ENCODE results near the gene SLC35F4. TPM values are rescaled to one million over a fixed set of nuclear protein-coding genes. Genes with fewer than 3 reads are reported as not detected.
A peak's percentile ranks its signal among the peaks of the same experiment; 100 is the strongest.

SLC35F4 gene
- total and polyA plus RNA-seq, 2 of the 8 experiments (the other 6 are each of a cell fraction or from before 2014, with no cell fraction given): not detected

GRCh38 chr14:57875985-57876384 lies 10.1 kb upstream of the SLC35F4 start:
- Histone ChIP-seq H2BK5ac (ENCODE audit: low read depth, low read length) (no peak overlapping the region), H3K4ac (replicated peaks; ENCODE audit: insufficient read length, low read depth, low read length) (no peak overlapping the region), H3K23me2 (ENCODE audit: low read depth, low read length) (no peaks in the 10 kb centered on the region; the same call in 1 of the 2 replicates), H3K23ac (ENCODE audit: insufficient read length) (no peak overlapping the region), H3K4me2 (ENCODE audit: insufficient read depth in 1 of 2, low read depth in 2 of 2, low read length in 2 of 2) (no peak overlapping the region), H3K9ac (replicated peaks in 1 of 4; ENCODE audit: extremely low read depth in 1 of 4, low read depth in 3 of 4, low read length in 3 of 4) (no peak overlapping the region), H4K8ac (ENCODE audit: extremely low read depth, insufficient read depth, low read length) (no peak overlapping the region), H2BK120ac (replicated peaks; ENCODE audit: low read depth, low read length) (no peak overlapping the region), H3K14ac (ENCODE audit: insufficient read length) (no peak overlapping the region), H4K5ac (ENCODE audit: insufficient read length, low read depth, low read length) (no peak overlapping the region), H2BK12ac (ENCODE audit: low read depth, low read length) (no peak overlapping the region), H2BK20ac (ENCODE audit: low read length) (no peak overlapping the region), H3K4me3 (ENCODE audit: extremely low read depth in 1 of 4, insufficient read depth in 2 of 4, low read depth in 3 of 4, low read length in 4 of 4) (no peak overlapping the region), H3K27ac (ENCODE audit: low read depth, low read length) (no peak overlapping the region), H2AFZ (ENCODE audit: low read length) (no peak overlapping the region), H3K4me1 (replicated peaks in 1 of 4; ENCODE audit: control insufficient read depth in 3 of 4, insufficient read depth in 4 of 4, low read length in 3 of 4) (peaks cover 0 to under 1% (median 0%) of the 10 kb centered on the region in 4 experiments; a peak in 1 of 7 replicates), H3K56ac (replicated peaks; ENCODE audit: insufficient read length, low read depth, low read length) (no peak overlapping the region), H2AK5ac (ENCODE audit: low read depth, low read length) (no peak overlapping the region), H3K79me2 (ENCODE audit: control insufficient read depth in 1 of 2, insufficient read depth in 2 of 2, low read length in 2 of 2) (no peaks in the 10 kb centered on the region), H3K18ac (ENCODE audit: extremely low read depth, low read length) (no peak overlapping the region), H3K79me1 (ENCODE audit: low read depth, low read length) (no peaks in the 10 kb centered on the region), H3K9me3 (ENCODE audit: insufficient read depth in 2 of 2, low read depth in 1 of 2, low read length in 1 of 2) (no peaks in the 10 kb centered on the region), H2BK15ac (ENCODE audit: low read length) (no peak overlapping the region), H3K36me3 (ENCODE audit: control insufficient read depth in 2 of 4, insufficient read depth in 4 of 4, low read length in 3 of 4) (no peaks in the 10 kb centered on the region), H4K20me1 (replicated peaks in 1 of 2; ENCODE audit: control insufficient read depth in 1 of 2, insufficient read depth in 2 of 2, low read length in 2 of 2) (no peaks in the 10 kb centered on the region), H4K91ac (replicated peaks; ENCODE audit: insufficient read length, low read length) (no peak overlapping the region), H3K27me3 (replicated peaks in 1 of 4; ENCODE audit: control insufficient read depth in 3 of 4, extremely low read depth in 1 of 4, insufficient read depth in 3 of 4, low read length in 3 of 4) (no peaks in the 10 kb centered on the region)
- DNase-seq (ENCODE audit: low read depth in 1 of 2, low spot score in 2 of 2) (no peak), FAIRE-seq (peak; percentile 24)
- no peak for TF ChIP-seq SUZ12 (IDR thresholded peaks at IDR 0.05; ENCODE audit: low read length)
- no peak for TF ChIP-seq RBBP5 (IDR thresholded peaks at IDR 0.05; ENCODE audit: borderline replicate concordance, low read depth, low read length)
- TF ChIP-seq SIX5 (IDR thresholded peaks at IDR 0.05; ENCODE audit: low read depth, low read length): no peak
- no peak for TF ChIP-seq SP1 (IDR thresholded peaks at IDR 0.05; ENCODE audit: low read depth, low read length)
- TF ChIP-seq KDM4A (IDR thresholded peaks at IDR 0.05; ENCODE audit: low read depth, low read length, severe bottlenecking): no peak
- no peak for TF ChIP-seq SRF (IDR thresholded peaks at IDR 0.05; ENCODE audit: low read depth, low read length)
- no peak for TF ChIP-seq TAF1 (IDR thresholded peaks at IDR 0.05; ENCODE audit: low read depth, low read length)
- no peak for TF ChIP-seq YY1 (IDR thresholded peaks at IDR 0.05; ENCODE audit: low read depth, low read length)
- TF ChIP-seq EP300 (IDR thresholded peaks at IDR 0.05; ENCODE audit: borderline replicate concordance in 1 of 2, low read depth in 2 of 2, low read length in 2 of 2): no peak
- TF ChIP-seq TAF7 (optimal IDR thresholded peaks at IDR 0.05; ENCODE audit: borderline replicate concordance, low read depth, low read length): no peak
- no peak for TF ChIP-seq SIRT6 (IDR thresholded peaks at IDR 0.05; ENCODE audit: low read length)
- TF ChIP-seq ASH2L (IDR thresholded peaks at IDR 0.05; ENCODE audit: low read length): no peak
- TF ChIP-seq CHD1 (IDR thresholded peaks at IDR 0.05; ENCODE audit: low read depth, low read length): no peak
- no peak for TF ChIP-seq RXRA (IDR thresholded peaks at IDR 0.05; ENCODE audit: insufficient read depth, low read depth, low read length)
- TF ChIP-seq SAP30 (IDR thresholded peaks at IDR 0.05; ENCODE audit: insufficient read depth, insufficient replicate concordance, low read length): no peak
- no peak for TF ChIP-seq RFX5 (IDR thresholded peaks at IDR 0.05; ENCODE audit: borderline replicate concordance, low read depth, low read length)
- WGBS, 2 experiments (ENCODE audit: extremely low coverage in 1 of 2, insufficient coverage in 1 of 2, insufficient read length in 1 of 2, insufficient replicate concordance in 2 of 2, low coverage in 1 of 2, low lambda C conversion rate in 2 of 2, missing lambda C conversion rate in 1 of 2): 93% methylated on average over 2 of the region's 2 CpGs; no CpG with 5 or more reads in 1 of the 2 experiments
- ChIA-PET CTCF (ENCODE audit: partially characterized antibody) (no interaction called here), POLR2A (ENCODE audit: partially characterized antibody) (no interaction called here)
